ENCODE data around the gene GLI1. TPM values are rescaled to one million over a fixed set of nuclear protein-coding genes. Genes with fewer than 3 reads are reported as not detected.
"Not testable (repeated sequence)": the region's sequence is repeated elsewhere in the genome, so short reads cannot be mapped to it uniquely, and the experiment has no call there.

Gene GLI1
- total RNA-seq, 1 donor from 2014 or later, result 0.16 TPM

- DNase-seq, result no peak
These were observed 16.8 kb downstream of the GLI1 start for GRCh38 chr12:57476162-57476992.

DNA sequence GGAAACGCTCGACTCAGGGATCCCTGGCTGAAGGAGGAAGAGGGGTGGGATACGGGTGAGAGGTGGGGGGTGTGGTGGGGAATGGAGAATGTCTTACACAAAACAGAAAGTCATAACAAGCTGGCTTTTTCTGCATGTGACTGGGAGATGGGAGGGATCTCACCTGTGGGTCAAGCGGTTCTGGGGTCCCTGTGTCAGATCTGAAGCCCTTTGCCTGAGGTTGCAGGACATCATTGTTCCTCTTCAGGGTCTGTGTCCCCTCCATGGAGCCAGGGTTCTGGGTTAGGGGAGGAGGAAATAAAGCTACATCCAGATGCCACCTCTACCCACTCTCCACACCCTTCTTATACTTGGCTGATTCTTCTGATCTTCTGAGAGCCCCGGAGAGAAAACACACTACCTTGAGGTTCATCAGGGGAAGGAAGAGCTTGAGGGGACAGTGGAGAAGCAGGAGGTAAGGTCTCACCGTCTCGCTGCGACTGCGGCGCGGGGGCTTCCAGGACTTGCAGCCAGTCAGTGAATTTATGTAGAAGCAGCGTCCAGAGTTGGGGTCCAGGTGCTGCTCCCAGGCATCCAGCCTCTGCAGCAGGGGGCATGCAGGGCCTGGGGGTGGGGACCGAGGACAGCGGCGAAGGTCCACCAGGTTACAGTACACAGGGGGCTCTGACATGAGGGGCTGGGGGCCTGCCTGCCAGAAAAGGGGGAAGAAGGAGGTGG lies 17.6 kb downstream of the GLI1 start:
- no peak for DNase-seq

DNA sequence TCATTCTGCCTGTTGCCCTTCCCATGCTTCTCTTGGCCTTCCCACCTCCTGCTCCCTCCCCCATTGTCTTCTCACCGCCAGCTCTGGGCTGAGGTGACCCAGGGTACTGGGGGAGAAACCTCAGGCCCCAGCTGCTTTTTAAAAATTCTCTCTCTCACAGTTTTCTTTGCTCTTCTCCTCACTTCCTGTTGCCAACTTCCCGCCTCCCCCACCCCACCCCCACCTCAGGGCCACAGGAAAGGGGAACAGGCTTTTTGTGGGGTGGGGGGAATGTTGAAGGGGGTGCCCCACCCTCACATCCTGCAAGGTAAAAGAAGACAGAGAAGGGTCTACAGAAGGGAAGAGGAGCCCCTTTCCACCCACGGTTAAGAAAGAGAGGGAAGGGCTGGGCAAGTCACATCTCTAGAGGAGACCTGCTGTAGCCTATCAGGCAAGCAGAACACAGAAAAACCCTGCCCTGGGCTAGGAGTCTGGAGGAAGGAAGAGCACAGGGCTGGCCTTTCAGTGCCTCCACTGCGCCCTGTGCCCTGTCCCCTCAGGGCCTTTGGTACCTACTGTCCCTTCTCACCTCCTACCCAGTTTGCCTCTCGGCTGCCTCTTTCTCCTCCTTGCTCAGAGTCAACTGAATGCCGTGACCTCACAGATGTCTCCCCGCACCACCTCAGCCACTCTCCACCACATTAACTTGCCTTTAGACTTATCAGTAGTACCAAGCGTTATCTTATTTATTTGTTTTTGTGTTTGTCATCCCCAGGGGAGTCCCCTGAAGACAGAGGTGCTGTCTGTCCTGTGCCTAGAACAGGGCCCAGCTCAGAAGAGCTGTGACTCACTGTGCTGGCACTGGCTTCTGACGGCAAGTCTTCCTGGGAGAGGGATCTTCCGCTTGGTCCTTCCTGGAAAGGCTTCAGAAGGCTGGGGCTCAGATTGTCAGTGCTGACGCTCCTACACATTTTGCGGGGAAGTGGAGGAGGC lies 18.4 kb downstream of the GLI1 start:
- DNase-seq, result peak; percentile 20

DNA sequence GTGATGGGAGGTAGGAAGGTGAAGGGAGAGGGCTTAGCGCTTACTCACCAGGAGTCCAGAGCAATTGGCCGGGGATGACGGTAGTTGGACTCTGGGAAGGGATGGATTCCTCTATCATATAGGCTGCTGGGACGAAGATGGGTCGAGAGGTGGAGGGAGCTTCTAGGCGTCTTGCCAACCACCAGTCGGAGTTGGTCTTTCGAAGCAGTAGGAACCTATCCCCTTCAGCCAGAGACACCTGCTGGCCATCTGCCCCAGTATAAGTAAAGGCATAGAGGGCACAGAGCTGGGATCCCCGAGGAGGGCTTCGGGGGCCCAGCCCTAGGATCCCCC lies 19.4 kb downstream of the GLI1 start:
- DNase-seq, result no peak

DNA sequence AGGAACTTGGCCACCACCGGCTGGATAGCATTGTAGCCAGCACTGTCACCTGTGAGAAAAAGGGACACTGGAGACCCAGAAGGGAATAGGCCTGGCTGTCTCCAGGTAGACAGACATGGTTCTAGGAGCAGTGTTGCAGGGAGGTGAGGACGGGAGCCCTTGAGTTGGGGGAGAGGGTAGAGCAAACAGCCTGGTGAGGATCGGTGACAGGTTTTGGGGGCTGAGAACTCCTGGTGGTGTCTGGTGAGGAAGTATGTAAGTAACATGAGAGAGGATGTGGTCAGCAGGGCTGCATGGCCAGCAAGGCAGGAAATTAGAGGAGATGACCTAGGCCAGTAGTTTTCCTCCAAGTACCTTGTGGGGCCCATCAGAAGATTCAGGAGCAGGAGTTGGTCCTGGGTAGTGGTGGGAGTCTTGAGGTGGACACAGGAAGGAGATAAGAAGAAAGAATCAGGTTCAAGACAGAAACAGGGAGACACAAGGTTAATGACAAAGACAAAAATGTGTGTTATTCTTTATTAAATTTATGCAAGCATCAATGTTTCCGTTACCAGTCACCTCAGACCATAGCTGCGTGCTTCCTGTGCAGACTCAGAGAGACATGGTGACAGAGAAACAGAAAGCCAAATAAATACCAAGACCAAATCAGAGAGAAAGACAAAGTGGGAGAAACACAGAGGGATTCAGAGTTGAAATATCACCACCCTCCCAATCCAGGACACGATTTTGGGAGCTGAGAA lies 20.0 kb downstream of the GLI1 start, which contains the start of gene ARHGAP9:
Gene ARHGAP9, minus strand, starts transcription at position 491 of the 740 bp plus-strand sequence. Its CDS starts 460 bp downstream, at position 31.
- no peak for DNase-seq

DNA sequence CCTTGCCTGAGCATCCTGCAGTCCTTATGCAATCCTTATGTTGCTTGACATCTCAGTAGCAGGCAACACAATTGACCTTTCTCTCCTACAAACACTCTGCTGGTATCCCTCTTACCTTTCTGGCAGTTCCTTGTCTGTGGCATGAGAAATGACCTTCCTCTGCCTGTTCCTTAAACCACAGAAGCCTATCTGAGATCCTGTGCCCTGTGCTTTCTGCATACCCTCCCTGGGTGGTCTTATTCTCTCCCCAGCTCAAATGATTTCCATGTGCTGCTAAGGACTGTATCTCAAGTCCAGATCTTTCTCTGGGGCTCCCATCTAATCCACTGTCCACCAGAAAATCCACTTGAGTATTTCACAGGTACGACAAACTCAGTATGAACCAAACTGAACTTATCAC lies 22.1 kb downstream of the GLI1 start:
- DNase-seq, result no peak

GRCh38 chr12:57483466-57483865 lies 23.9 kb downstream of the GLI1 start:
- DNase-seq, result no peak

GRCh38 chr12:57485695-57486094 lies 26.1 kb downstream of the GLI1 start:
- DNase-seq, result no peak

- no peak for DNase-seq
These were observed 27.5 kb downstream of the GLI1 start for GRCh38 chr12:57487055-57487596.

- DNase-seq, result peak; percentile 92
These were observed 28.2 kb downstream of the GLI1 start, which contains the start of gene MARS1 for GRCh38 chr12:57487597-57488401. MARS1 (plus strand) TSS chr12:57488068; CDS start chr12:57488091, 23 bp downstream.

DNA sequence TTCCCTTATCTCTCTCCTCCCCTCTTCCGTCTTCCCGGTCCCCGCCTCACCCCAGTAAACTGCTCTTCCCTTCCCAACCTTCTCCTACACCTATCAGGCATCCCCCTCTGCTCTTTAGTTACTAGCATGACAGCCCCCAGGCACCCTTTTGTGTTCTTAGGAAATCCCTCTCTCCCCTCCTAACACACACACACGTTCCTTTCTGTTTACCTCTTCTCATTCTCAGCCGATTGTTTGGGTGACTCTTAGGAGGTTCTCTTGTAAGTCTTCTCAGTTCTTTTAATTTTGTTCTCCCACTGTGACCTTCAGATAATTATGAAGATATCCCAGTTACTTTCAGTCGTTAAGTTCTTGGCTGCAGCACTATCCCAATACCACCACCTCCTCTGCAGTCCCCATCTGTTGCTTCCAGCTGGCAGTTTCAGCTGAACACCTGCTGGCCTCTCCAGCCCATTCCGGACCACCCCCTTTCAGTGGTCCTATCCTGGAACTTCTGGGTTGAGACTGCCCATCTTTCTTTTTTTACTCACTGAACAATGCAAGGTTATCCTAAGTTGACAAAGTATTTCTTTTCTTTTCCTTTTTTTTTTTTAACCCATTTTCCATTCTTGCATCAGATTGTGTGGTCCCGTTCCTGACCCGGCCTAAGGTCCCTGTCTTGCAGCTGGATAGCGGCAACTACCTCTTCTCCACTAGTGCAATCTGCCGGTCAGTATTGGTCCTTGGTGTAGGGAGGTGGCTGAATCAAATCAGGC lies 29.0 kb downstream of the GLI1 start:
- DNase-seq, result no peak

DNA sequence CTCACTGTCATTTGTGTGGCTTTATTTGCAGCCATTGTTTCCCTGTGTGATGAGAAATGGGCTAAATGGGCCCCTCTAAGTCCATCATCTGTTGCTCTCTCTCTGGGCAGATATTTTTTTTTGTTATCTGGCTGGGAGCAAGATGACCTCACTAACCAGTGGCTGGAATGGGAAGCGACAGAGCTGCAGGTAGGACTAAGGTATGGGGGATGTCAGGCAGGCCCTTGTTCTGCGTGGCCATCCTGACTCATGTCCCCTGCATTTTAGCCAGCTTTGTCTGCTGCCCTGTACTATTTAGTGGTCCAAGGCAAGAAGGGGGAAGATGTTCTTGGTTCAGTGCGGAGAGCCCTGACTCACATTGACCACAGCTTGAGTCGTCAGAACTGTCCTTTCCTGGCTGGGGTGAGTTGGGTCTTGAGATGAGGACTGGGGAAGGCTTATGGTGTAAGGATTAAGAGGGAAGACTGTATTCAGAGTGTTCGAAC lies 29.6 kb downstream of the GLI1 start:
- DNase-seq, result no peak

DNA sequence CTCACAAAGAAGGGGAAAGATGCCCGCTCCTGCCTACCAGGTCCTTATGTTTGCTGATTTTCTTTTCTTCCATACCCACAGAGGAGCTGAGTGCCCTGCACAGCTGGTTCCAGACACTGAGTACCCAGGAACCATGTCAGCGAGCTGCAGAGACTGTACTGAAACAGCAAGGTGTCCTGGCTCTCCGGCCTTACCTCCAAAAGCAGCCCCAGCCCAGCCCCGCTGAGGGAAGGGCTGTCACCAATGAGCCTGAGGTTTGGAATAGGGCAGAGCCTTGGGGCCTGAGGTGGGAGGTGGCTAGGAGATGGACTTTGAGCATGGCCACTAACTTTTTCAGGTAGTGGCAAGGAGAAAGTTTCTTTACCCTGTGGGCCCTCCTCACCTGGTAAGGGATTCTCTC lies 30.5 kb downstream of the GLI1 start:
- DNase-seq, result no peak

DNA sequence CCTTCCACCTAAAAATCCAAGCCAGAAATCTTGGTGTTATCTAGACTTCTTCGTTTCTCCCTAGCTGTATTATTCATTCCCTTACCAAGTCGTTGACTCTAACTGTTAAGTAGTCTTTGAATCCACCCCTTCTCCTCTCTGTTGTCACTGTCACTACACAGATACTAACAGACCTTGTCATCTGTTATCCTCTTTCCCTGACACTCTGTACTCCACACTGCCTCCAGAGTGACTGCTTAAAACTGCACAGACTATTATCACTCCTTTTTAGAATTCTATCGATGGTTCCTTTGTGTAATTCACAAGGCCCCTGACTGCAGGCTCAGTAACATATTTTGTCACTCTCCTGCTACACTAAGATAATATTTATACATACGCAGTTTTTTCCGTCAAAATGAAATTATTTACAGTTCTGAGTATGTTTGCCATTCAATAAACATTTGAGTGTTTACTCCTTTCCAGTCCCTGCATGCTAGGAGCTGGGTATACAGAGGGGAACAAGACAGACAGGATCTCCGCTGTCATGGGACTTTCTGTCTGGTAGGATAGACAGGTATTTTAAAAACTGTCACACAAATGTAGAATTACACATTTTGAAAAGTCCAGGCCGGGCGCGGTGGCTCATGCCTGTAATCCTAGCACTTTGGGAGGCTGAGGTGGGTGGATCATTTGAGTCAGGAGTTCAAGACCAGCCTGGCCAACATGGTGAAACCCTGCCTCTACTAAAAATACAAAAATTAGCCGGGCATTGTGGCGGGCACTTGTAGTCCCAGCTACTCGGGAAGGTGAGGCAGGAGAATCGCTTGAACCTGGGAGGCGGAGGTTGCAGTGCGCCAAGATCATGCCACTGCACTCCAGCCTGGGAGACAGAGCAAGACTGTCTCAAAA lies 32.1 kb downstream of the GLI1 start:
- DNase-seq, result no peak

DNA sequence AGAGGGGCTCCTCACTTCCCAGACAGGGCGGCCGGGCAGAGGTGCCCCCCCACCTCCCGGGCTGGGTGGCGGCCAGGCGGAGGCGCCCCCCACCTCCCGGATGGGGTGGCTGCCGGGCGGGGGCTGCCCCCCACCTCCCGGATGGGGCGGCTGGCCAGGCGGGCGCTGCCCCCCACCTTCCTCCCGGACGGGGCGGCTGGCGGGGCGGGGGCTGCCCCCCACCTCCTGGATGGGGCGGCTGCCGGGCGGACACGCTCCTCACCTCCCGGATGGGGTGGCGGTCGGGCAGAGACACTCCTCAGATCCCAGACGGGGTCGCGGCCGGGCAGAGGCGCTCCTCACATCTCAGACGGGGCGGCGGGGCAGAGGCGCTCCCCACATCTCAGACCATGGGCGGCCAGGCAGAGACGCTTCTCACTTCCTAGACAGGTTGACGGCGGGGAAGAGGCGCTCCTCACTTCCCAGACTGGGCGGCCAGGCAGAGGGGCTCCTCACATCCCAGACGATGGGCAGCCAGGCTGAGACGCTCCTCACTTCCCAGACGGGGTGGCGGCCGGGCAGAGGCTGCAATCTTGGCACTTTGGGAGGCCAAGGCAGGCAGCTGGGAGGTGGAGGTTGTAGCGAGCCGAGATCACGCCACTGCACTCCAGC lies 35.6 kb downstream of the GLI1 start:
- not testable (repeated sequence) for DNase-seq

DNA sequence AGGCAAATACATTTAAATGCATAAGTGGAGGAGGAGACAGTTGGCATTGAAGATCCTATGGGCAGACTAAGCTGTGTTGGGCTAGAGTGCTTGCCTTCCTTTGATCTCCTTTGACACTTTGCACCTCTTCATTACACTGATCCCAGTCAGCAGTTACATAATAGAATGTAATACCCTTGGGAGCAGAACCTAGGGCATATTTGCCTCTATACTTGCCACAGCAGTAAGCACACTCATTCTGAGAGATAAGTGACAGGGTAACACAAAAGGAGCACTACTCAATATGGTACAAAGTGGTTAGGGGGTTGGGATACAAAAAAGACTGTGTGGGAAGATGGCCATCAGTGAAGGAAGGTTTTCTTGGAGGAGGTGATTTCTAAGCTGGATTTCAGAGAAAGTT lies 37.2 kb downstream of the GLI1 start:
- DNase-seq, result no peak

DNA sequence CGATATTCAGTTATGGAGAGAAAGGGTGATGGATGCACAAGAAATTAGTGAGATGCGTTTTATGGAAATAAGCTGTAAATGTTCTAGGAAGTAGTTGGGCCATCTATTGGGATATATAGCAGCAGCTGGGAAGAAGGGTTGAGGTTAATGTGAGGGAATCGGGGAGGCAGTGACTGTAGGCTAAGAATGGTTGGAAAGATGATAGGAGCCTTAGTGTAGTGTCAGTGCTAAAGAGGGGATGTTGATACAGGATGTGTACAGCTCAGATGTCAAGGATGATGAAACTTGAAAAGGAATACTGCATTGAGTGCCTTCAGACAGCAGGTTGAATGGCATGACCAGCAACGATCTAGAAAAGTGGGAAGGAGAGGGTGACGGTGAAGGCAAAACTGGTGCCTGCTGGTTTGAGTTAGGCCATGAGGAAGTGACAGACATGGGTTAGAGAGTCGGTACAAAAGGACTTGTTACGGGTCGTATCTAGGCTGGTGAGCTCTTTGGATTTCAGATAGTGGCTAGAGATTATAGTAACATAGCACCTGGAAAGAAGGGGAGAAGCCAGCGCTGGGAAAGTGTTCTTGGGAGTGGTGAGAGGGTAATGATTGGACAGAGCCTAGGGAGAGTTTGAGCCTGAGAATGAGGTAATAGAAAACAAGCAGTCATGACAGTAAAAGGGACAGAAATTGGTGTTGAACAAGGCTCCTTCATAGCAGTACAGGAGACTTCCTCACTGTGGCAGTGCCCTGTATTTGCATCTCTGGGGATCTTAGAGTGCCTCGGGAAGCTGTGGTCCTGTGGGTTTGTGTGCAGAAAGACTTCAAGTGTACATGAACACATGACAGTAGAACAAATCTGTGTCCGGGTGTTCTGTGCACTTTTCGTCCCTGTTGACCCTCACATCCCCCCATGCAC lies 37.9 kb downstream of the GLI1 start:
- no peak for DNase-seq
